Fibroblast of gingiva (primary cell): ENCODE results near the gene EIF1AD.
"Not testable (repeated sequence)": the region's sequence is repeated elsewhere in the genome, so short reads cannot be mapped to it uniquely, and the experiment has no call there.

Source experiments
- DNase-seq: peaks from one replicate; pipeline ENCODE4 v3.0.0-alpha.2; 2011; ENCODE audit warnings: low read depth

The EIF1AD gene

GRCh38 chr11:66022401-66023185 lies 20.6 kb upstream of the EIF1AD start:
- peak; percentile 45 for DNase-seq

GRCh38 chr11:66020618-66021357 lies 18.8 kb upstream of the EIF1AD start:
- peak; percentile 69 for DNase-seq

- DNase-seq = no peak
Observed at GRCh38 chr11:66020212-66020611, 18.3 kb upstream of the EIF1AD start.

GRCh38 chr11:66017321-66017720 lies 15.4 kb upstream of the EIF1AD start:
- no peak for DNase-seq

- no peak for DNase-seq
Observed at GRCh38 chr11:66016793-66017177, 14.8 kb upstream of the EIF1AD start.

GRCh38 chr11:66015936-66016792 lies 14.2 kb upstream of the EIF1AD start:
- DNase-seq = no peak

- peak; percentile 68 for DNase-seq
Observed at GRCh38 chr11:66015454-66015881, 13.5 kb upstream of the EIF1AD start.

GRCh38 chr11:66014804-66015453 lies 13.0 kb upstream of the EIF1AD start:
- DNase-seq = no peak

- no peak for DNase-seq
Observed at GRCh38 chr11:66013762-66014100, 11.8 kb upstream of the EIF1AD start.

- no peak for DNase-seq
Observed at GRCh38 chr11:66012946-66013761, 11.2 kb upstream of the EIF1AD start.

- no peak for DNase-seq
Observed at GRCh38 chr11:66012371-66012945, 10.5 kb upstream of the EIF1AD start.

GRCh38 chr11:66011785-66012303 lies 9.9 kb upstream of the EIF1AD start, which contains the start of gene CST6:
CST6 (plus strand) TSS chr11:66012008; CDS start chr11:66012045, 37 bp downstream.
- DNase-seq = no peak

- DNase-seq = no peak
Observed at GRCh38 chr11:66011239-66011784, 9.4 kb upstream of the EIF1AD start.

- not testable (repeated sequence) for DNase-seq
Observed at GRCh38 chr11:66010036-66010435, 8.1 kb upstream of the EIF1AD start.

- no peak for DNase-seq
Observed at GRCh38 chr11:66008468-66009101, 6.6 kb upstream of the EIF1AD start.

- no peak for DNase-seq
Observed at GRCh38 chr11:66008095-66008467, 6.1 kb upstream of the EIF1AD start.

GRCh38 chr11:66007201-66007634 lies 5.3 kb upstream of the EIF1AD start:
- no peak for DNase-seq

GRCh38 chr11:66006891-66007176 lies 4.9 kb upstream of the EIF1AD start:
- no peak for DNase-seq

- no peak for DNase-seq
Observed at GRCh38 chr11:66006134-66006890, 4.4 kb upstream of the EIF1AD start.
